ENCODE data around the gene RHBDL2. TPM values are rescaled to one million over a fixed set of nuclear protein-coding genes. Genes with fewer than 3 reads are reported as not detected.
"Not testable (repeated sequence)": the region's sequence is repeated elsewhere in the genome, so short reads cannot be mapped to it uniquely, and the experiment has no call there.

Gene RHBDL2
- total and polyA plus RNA-seq, 9 of the 15 experiments (the other 6 are each of a cell fraction or from before 2014, with no cell fraction given) = not detected

DNA sequence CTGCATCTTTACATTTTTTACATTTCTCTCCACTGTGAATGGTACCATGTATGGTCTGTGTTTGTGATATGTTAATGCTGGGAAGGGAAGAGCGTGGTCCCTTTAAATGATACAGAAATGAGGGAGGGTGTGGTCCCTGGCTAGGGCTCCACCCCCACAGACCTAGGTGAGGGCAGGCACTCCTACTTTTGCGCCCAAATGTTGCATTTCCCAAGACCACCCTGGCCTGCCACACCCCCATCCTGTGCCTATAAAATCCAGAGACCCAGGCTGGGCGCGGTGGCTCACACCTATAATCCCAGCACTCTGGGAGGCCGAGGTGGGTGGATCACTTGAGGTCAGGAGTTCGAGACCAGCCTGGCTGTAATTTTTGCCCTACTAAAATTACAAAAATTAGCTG, 31.5 kb upstream of the RHBDL2 start:
- H3K79me2 ChIP-seq (ENCODE audit: control insufficient read depth, insufficient read depth, low read length); H3K36me3 ChIP-seq (ENCODE audit: control insufficient read depth, insufficient read depth, low read length); H3K4me2 ChIP-seq (ENCODE audit: insufficient read depth, low read length); H3K9me3 ChIP-seq (replicated peaks; ENCODE audit: control insufficient read depth, insufficient read depth, low read depth, low read length); H3K27ac ChIP-seq (ENCODE audit: extremely low read depth, low read depth, low read length); BruUV-seq (replicated peaks); H3K9me1 ChIP-seq (ENCODE audit: control insufficient read depth, insufficient read depth, low read length); H4K20me1 ChIP-seq (replicated peaks; ENCODE audit: control insufficient read depth, insufficient read depth, low read length); H3K27me3 ChIP-seq (ENCODE audit: control insufficient read depth in 2 of 2, insufficient read depth in 2 of 2, low read length in 2 of 2); intact Hi-C loops (cut with micrococcal nuclease); FAIRE-seq; H3K4me3 ChIP-seq; CTCF ChIA-PET (ENCODE audit: low intra/inter-chr PET ratio); in situ Hi-C loops (cut with MboI); POLR2A ChIA-PET: not testable (repeated sequence)
- H3K4me1 ChIP-seq (replicated peaks in 1 of 2; ENCODE audit: control insufficient read depth in 2 of 2, insufficient read depth in 2 of 2, low read length in 2 of 2) = peaks cover 9 to 14% of the 10 kb centered on the region in 2 experiments; a peak in 4 of 5 replicates
- DNase-seq (ENCODE audit: extremely low read depth in 1 of 4, low spot score in 3 of 4) = peak in 2 of 4 experiments; percentile 30 to 58
- H3K9ac ChIP-seq (ENCODE audit: insufficient read depth in 1 of 2, low read depth in 2 of 2, low read length in 2 of 2) = peak overlapping the region in 1 of 2 experiments; percentile 52; a peak in 1 of 4 replicates
- peak; percentile 13; the same call in 1 of the 2 replicates for TF ChIP-seq KLF13 (tag; IDR thresholded peaks at IDR 0.05; ENCODE audit: borderline replicate concordance, low read depth)
- TF ChIP-seq BCOR (IDR thresholded peaks at IDR 0.05) = peak; percentile 17; the same call in 1 of the 2 replicates
- TF ChIP-seq ZNF316 (IDR thresholded peaks at IDR 0.05) = peak; percentile 62; the same call in 1 of the 2 replicates
- TF ChIP-seq, protein P1, sequence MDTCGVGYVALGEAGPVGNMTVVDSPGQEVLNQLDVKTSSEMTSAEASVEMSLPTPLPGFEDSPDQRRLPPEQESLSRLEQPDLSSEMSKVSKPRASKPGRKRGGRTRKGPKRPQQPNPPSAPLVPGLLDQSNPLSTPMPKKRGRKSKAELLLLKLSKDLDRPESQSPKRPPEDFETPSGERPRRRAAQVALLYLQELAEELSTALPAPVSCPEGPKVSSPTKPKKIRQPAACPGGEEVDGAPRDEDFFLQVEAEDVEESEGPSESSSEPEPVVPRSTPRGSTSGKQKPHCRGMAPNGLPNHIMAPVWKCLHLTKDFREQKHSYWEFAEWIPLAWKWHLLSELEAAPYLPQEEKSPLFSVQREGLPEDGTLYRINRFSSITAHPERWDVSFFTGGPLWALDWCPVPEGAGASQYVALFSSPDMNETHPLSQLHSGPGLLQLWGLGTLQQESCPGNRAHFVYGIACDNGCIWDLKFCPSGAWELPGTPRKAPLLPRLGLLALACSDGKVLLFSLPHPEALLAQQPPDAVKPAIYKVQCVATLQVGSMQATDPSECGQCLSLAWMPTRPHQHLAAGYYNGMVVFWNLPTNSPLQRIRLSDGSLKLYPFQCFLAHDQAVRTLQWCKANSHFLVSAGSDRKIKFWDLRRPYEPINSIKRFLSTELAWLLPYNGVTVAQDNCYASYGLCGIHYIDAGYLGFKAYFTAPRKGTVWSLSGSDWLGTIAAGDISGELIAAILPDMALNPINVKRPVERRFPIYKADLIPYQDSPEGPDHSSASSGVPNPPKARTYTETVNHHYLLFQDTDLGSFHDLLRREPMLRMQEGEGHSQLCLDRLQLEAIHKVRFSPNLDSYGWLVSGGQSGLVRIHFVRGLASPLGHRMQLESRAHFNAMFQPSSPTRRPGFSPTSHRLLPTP (IDR thresholded peaks at IDR 0.05; ENCODE audit: borderline replicate concordance, extremely low read depth, insufficient read length) = peak; percentile 9
- TF ChIP-seq, protein P2, sequence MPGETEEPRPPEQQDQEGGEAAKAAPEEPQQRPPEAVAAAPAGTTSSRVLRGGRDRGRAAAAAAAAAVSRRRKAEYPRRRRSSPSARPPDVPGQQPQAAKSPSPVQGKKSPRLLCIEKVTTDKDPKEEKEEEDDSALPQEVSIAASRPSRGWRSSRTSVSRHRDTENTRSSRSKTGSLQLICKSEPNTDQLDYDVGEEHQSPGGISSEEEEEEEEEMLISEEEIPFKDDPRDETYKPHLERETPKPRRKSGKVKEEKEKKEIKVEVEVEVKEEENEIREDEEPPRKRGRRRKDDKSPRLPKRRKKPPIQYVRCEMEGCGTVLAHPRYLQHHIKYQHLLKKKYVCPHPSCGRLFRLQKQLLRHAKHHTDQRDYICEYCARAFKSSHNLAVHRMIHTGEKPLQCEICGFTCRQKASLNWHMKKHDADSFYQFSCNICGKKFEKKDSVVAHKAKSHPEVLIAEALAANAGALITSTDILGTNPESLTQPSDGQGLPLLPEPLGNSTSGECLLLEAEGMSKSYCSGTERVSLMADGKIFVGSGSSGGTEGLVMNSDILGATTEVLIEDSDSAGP (CRISPR knock-in tag; IDR thresholded peaks at IDR 0.05) = peak; percentile 92
- TF ChIP-seq TRIM24 (IDR thresholded peaks at IDR 0.05) = 0 out of 4 replicates have a peak, but pooled peaks of 1 of the 2 experiments have one; percentile 10
- TF ChIP-seq, protein P3, sequence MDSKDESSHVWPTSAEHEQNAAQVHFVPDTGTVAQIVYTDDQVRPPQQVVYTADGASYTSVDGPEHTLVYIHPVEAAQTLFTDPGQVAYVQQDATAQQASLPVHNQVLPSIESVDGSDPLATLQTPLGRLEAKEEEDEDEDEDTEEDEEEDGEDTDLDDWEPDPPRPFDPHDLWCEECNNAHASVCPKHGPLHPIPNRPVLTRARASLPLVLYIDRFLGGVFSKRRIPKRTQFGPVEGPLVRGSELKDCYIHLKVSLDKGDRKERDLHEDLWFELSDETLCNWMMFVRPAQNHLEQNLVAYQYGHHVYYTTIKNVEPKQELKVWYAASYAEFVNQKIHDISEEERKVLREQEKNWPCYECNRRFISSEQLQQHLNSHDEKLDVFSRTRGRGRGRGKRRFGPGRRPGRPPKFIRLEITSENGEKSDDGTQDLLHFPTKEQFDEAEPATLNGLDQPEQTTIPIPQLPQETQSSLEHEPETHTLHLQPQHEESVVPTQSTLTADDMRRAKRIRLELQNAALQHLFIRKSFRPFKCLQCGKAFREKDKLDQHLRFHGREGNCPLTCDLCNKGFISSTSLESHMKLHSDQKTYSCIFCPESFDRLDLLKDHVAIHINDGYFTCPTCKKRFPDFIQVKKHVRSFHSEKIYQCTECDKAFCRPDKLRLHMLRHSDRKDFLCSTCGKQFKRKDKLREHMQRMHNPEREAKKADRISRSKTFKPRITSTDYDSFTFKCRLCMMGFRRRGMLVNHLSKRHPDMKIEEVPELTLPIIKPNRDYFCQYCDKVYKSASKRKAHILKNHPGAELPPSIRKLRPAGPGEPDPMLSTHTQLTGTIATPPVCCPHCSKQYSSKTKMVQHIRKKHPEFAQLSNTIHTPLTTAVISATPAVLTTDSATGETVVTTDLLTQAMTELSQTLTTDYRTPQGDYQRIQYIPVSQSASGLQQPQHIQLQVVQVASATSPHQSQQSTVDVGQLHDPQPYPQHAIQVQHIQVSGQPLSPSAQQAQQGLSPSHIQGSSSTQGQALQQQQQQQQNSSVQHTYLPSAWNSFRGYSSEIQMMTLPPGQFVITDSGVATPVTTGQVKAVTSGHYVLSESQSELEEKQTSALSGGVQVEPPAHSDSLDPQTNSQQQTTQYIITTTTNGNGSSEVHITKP (IDR thresholded peaks at IDR 0.05; ENCODE audit: partially characterized antibody) = peak; percentile 32
- 0 out of 2 replicates have a peak, but pooled peaks have one; percentile 15 for TF ChIP-seq DPF2 (IDR thresholded peaks at IDR 0.05)
- TF ChIP-seq ADNP (tag; IDR thresholded peaks at IDR 0.05) = 0 out of 2 replicates have a peak, but pooled peaks have one; percentile 42
- peak; percentile 62 for TF ChIP-seq EGR1 (conservative IDR thresholded peaks at IDR 0.05)
- peak; percentile 85 for ATAC-seq
- 0 out of 2 replicates have a peak overlapping the region, but pooled peaks have one; percentile 28 for H2AFZ ChIP-seq (ENCODE audit: low read depth, low read length)
- WGBS (ENCODE audit: insufficient coverage, low coverage, missing lambda C conversion rate) = 12% methylated on average over 6 of the region's 6 CpGs

Data from K562 (cell line).